Activated CD4-positive, alpha-beta T cell treated with anti-CD3 and anti-CD28 coated beads for 36 hours (primary cell): ENCODE measurements around the gene CYTIP. TPM values are rescaled to one million over a fixed set of nuclear protein-coding genes. Genes with fewer than 3 reads are reported as not detected.
A peak's percentile ranks its signal among the peaks of the same experiment; 100 is the strongest.

Source experiments
- ATAC-seq: fragments of 200-7000 bp; cut with Tn5 transposase; one replicate; pipeline ENCODE4 v1.10.0; 2021; ENCODE audit warnings: mild to moderate bottlenecking, moderate library complexity
- CTCF ChIA-PET: fragments of 350-600 bp; sonication (Branson Sonifier 250); formaldehyde crosslinking; loops from one replicate; lab custom pipeline; 2021; ENCODE audit warnings: antibody characterized with exemption; lab: Charles Lee
- POLR2A ChIA-PET: fragments of 350-600 bp; sonication (Branson Sonifier 250); formaldehyde crosslinking; loops from one replicate; lab custom pipeline; 2021; ENCODE audit warnings: antibody characterized with exemption, inconsistent platforms; lab: Charles Lee
- DNase-seq: peaks from one replicate; pipeline ENCODE4 v3.0.0-alpha.2; 2020
- H3K27ac Mint-ChIP-seq: one replicate; pipeline ENCODE4 v1.8.0; 2021; ENCODE audit warnings: mixed read lengths
- H3K27me3 Mint-ChIP-seq: one replicate; pipeline ENCODE4 v1.8.0; 2021; ENCODE audit warnings: mixed read lengths
- H3K36me3 Mint-ChIP-seq: one replicate; pipeline ENCODE4 v1.8.0; 2021; ENCODE audit warnings: low read depth, mixed read lengths
- H3K4me1 Mint-ChIP-seq: one replicate; pipeline ENCODE4 v1.8.0; 2021; ENCODE audit warnings: mixed read lengths
- H3K4me3 Mint-ChIP-seq: one replicate; pipeline ENCODE4 v1.8.0; 2021; ENCODE audit warnings: mild to moderate bottlenecking, moderate library complexity, mixed read lengths
- H3K9me3 Mint-ChIP-seq: one replicate; pipeline ENCODE4 v1.8.0; 2021; ENCODE audit warnings: low read depth, mixed read lengths
- intact Hi-C, 2 experiments: fragments of 100-400 bp; cut with DNase I in 1 of 2; cut with micrococcal nuclease in 1 of 2; formaldehyde crosslinking; loops; one replicate each; pipeline versions ENCODE4 v1.14.2 to v1.15.1; 2022 to 2024; cut with DNase I, micrococcal nuclease
- total RNA-seq, 2 experiments: library from RNA; stranded (reverse); gene quantifications; one replicate each; pipeline ENCODE4 v1.2.3, GENCODE V29; 2021

The CYTIP gene
- total RNA-seq, 2 experiments from 2014 or later = 470 to 536 TPM

DNA sequence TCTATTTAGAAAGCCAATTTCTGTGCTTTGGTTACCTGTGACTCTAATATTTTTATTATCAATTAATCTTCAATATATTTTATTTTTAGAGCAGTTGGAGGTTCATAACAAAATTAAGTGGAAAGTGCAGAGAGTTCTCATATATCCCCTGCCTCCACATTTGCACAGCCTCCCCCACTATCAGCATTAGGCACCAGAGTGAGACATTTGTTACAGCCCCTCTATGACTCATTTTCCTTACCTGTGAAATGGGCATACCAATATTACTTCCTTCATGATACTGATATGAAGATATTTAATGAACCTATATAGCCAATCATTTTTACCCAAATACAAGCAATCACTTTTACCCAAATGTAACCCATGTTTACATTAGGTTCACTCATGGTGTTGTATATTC lies 34.0 kb upstream of the CYTIP start:
- Mint-ChIP-seq H3K4me1 (peaks cover 95% of the 10 kb centered on the region), H3K9me3 (peaks cover 3% of the 10 kb centered on the region), H3K4me3 (no peak overlapping the region), H3K27me3 (no peaks in the 10 kb centered on the region), H3K27ac (peak overlapping the region; percentile 95), H3K36me3 (peaks cover 37% of the 10 kb centered on the region)
- ChIA-PET CTCF (interaction anchor here (0.8 to 2.3 kb wide), 17 partner anchors 9 to 1144 kb away, joined by 3 to 10 read pairs (median 6); no protein-coding TSS in a partner anchor), POLR2A (interaction anchor here (0.5 to 1.6 kb wide), 14 partner anchors 10 to 421 kb away, joined by 3 to 44 read pairs (median 8); partner anchors contain the start of genes ACVR1C and CYTIP)
- no peak for DNase-seq
- intact Hi-C loops = loop anchor here (1.0 to 10.0 kb wide), 12 partner anchors 9 to 1143 kb away; partner anchors contain the start of genes CYTIP (in 2 of the 2) and NR4A2 (in 1 of the 2)
- no peak for ATAC-seq

DNA sequence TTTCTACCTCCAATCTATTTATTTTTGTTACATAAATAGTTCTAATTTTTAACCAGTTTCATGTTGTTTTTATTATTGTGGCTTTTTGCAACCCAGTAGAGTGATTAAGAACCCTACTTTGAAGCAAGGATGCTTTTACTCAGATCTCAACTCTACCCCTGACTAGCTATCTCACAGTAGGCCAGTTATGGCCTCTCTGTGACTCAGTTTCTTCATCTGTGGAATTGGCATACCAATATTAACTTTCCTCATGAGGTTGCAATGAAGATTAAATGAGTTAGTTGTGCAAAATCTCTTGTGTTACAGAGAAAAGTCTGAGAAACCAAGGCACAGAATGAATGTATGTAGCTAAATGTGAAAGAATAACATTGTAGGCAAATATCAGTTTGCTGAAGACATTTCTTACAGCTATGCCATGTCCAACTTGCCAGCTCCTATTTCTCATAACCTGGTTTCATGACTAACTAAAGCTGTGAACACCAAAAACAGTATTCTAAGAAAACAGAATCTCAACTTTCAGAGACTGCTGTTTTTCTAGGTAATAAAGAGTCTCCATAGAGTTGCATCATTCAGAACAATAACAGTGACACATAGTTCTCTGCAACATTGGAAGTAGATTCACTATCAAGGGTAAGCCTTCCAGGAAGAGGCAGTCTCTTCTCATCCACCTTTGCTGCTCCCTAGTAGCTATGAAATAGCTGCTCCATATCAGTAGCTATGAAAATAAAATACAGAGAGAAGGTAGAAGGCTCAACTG lies 33.2 kb upstream of the CYTIP start:
- Mint-ChIP-seq H3K36me3 (peaks cover 36% of the 10 kb centered on the region), H3K27ac (peak overlapping the region; percentile 95), H3K4me3 (peak overlapping the region; percentile 46), H3K4me1 (peaks cover 95% of the 10 kb centered on the region), H3K9me3 (peaks cover 3% of the 10 kb centered on the region), H3K27me3 (no peaks in the 10 kb centered on the region)
- ATAC-seq (peak; percentile 64), DNase-seq (peak; percentile 49)
- intact Hi-C loops = loop anchor here (1.0 to 10.0 kb wide), 12 partner anchors 8 to 1142 kb away; partner anchors contain the start of genes CYTIP (in 2 of the 2) and NR4A2 (in 1 of the 2)
- CTCF ChIA-PET = interaction anchor here (0.6 to 2.3 kb wide), 23 partner anchors 8 to 1143 kb away, joined by 3 to 10 read pairs (median 6); partner anchors contain the start of genes ACVR1C and CYTIP
- POLR2A ChIA-PET = interaction anchor here (0.5 to 1.6 kb wide), 21 partner anchors 9 to 915 kb away, joined by 3 to 44 read pairs (median 5); partner anchors contain the start of genes ACVR1C and CYTIP

DNA sequence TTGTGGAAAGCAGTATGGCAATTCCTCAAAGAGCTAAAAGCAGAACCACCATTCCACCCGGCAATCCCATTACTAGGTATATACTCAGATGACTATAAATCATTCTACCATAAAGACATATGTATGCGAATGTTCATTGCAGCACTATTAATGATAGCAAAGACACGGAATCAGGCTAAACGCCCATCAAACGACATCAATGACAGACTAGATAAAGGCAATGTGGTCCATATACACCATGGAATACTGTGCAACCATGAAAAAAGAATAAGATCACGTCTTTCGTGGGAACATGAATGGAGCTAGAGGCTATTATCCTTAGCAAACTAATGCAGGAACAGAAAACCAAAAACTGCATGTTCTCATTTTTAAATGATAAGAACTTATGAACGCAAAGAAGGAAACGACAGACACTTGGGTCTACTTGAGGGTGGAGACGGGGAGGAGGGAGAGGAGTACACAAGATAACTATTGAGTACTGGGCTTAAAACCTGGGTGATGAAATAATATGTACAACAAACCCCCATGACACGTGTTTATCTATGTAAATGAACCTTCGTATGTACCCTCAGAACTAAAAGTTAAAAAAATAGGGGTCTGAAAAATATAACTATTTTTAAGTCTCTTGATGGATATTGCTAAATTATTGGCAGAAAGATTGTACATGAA lies 32.0 kb upstream of the CYTIP start:
- H3K9me3 Mint-ChIP-seq = peaks cover 3% of the 10 kb centered on the region
- H3K4me3 Mint-ChIP-seq = no peak overlapping the region
- peaks cover 92% of the 10 kb centered on the region for H3K4me1 Mint-ChIP-seq
- ATAC-seq (no peak), DNase-seq (no peak)
- ChIA-PET POLR2A (no interaction called here), CTCF (interaction anchor here (1.2 to 2.0 kb wide), 3 partner anchors 17 to 148 kb away, joined by 3 to 9 read pairs (median 6); no protein-coding TSS in a partner anchor)
- peaks cover 28% of the 10 kb centered on the region for H3K36me3 Mint-ChIP-seq
- H3K27me3 Mint-ChIP-seq = no peaks in the 10 kb centered on the region
- intact Hi-C loops = loop anchor here (2.0 to 10.0 kb wide), 4 partner anchors 143 to 1141 kb away; partner anchors contain the start of gene NR4A2 (in 1 of the 2)
- H3K27ac Mint-ChIP-seq = peak overlapping the region; percentile 95

DNA sequence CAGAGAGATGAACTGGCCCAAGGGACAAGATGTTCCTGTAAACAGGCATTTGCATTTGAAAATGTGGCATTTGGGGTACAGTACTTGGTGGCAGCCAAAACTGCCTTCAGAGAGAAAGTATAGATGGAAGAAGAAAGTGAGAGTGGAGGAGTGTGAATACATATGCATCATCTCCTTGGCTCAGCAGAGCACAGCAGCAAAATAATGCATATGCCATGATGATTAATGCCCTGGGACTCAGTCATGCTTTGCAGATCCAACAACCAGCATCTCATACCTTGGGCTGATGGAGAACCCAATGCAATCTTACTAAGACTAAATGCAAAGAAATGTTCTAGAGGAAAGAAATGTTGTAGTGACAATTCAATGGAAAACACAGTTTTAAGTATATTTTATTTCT lies 29.7 kb upstream of the CYTIP start:
- POLR2A ChIA-PET = interaction anchor here (1.0 to 1.2 kb wide), 2 partner anchors 33 to 60 kb away, joined by 3 to 6 read pairs; no protein-coding TSS in a partner anchor
- CTCF ChIA-PET = interaction anchor here (0.7 to 1.6 kb wide), 5 partner anchors 10 to 144 kb away, joined by 3 to 6 read pairs (median 3); no protein-coding TSS in a partner anchor

DNA sequence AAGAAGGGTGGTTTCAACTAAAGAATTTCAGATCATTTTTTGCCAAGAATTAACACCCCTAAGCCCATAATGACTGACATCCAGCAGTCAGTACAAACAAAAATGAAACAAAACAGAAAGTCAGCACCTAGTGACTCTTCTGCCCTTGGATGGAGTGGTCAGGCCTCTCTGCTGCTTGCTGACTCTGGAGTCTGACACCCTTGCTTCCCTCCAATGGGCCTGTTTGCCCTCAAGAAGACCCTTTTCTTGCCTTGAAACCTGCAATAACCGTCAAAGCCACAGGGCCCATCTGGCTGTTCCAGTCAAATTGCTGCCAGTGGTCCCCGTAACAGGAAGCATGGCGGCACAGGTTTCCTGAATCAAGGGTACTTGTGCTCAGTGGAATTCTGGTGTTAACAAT lies 27.2 kb upstream of the CYTIP start:
- DNase-seq = no peak
- Mint-ChIP-seq H3K27ac (peak overlapping the region; percentile 94), H3K4me1 (peaks cover 94% of the 10 kb centered on the region), H3K36me3 (peaks cover 29% of the 10 kb centered on the region), H3K27me3 (no peaks in the 10 kb centered on the region), H3K9me3 (no peaks in the 10 kb centered on the region), H3K4me3 (no peak overlapping the region)
- ATAC-seq = no peak
- ChIA-PET CTCF (interaction anchor here (0.7 to 1.7 kb wide), 3 partner anchors 19 to 40 kb away, joined by 3 to 9 read pairs (median 5); no protein-coding TSS in a partner anchor), POLR2A (interaction anchor here (0.7 kb wide), 1 partner anchor 143 kb away, joined by 3 read pairs; no protein-coding TSS in a partner anchor)
- intact Hi-C loops = loop anchor here in 1 of 2 experiments (10.0 kb wide), 1 partner anchor 1136 kb away; the partner anchor contains the start of gene NR4A2

More for the DNA sequence above, 29.7 kb upstream of the CYTIP start:
- DNase-seq = peak; percentile 58
- peak overlapping the region; percentile 87 for H3K27ac Mint-ChIP-seq
- peak; percentile 47 for ATAC-seq
- H3K9me3 Mint-ChIP-seq = no peaks in the 10 kb centered on the region
- peak overlapping the region; percentile 3 for H3K4me3 Mint-ChIP-seq
- H3K4me1 Mint-ChIP-seq = peaks cover 92% of the 10 kb centered on the region
- intact Hi-C loops = loop anchor here in 1 of 2 experiments (10.0 kb wide), 1 partner anchor 1139 kb away; the partner anchor contains the start of gene NR4A2
- H3K36me3 Mint-ChIP-seq = peaks cover 15% of the 10 kb centered on the region
- no peaks in the 10 kb centered on the region for H3K27me3 Mint-ChIP-seq

DNA sequence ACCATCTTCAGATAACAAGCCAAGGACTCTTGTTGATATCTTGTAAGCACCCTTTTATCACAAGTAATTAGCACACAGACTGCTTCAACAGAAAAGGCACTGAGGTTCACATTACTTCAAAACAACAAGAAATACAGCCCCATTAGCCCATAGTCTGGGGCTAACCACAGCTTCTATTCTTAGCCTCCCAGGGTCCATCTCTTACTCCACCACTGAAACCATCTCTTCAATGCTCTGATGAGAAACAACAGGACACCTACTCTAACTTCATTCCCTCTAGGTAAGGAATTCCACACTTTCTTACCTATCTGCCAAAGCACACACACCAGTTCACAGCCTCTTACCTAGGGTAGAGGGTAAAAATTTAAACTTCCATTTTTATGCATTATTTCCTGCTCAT lies 26.4 kb upstream of the CYTIP start:
- Mint-ChIP-seq H3K4me1 (peaks cover 94% of the 10 kb centered on the region), H3K9me3 (peaks cover 4% of the 10 kb centered on the region), H3K36me3 (peaks cover 37% of the 10 kb centered on the region), H3K27ac (peak overlapping the region; percentile 94), H3K4me3 (peak overlapping the region; percentile 68), H3K27me3 (no peaks in the 10 kb centered on the region)
- ATAC-seq (no peak), DNase-seq (no peak)
- ChIA-PET CTCF (interaction anchor here (0.6 to 2.7 kb wide), 7 partner anchors 20 to 143 kb away, joined by 3 to 9 read pairs (median 3); no protein-coding TSS in a partner anchor), POLR2A (interaction anchor here (0.7 to 2.0 kb wide), 4 partner anchors 26 to 142 kb away, joined by 3 to 9 read pairs (median 7); partner anchors contain the start of gene CYTIP)
- intact Hi-C loops = loop anchor here in 1 of 2 experiments (10.0 kb wide), 1 partner anchor 1136 kb away; the partner anchor contains the start of gene NR4A2

DNA sequence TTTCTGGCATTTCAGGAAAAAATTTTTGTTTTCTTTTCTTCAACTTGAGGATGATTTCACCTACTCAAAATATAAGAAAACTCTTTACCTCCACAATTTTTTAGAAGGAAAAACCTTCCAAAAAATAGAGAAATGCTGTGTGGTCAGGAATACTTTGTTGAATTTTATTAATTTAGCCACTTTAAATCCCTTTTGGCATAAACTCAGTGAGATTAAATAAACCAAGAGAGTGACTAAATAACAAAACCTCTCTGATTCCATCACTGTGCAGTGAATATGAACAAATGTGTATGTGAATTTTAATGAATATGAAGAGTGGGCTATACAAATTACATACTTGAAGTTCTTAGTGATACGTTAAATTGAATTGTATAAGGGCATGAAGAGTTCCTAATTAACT lies 25.8 kb upstream of the CYTIP start:
- intact Hi-C loops = loop anchor here (1.0 to 10.0 kb wide), 9 partner anchors 8 to 1135 kb away; partner anchors contain the start of genes CYTIP (in 2 of the 2) and NR4A2 (in 1 of the 2)
- CTCF ChIA-PET = interaction anchor here (0.6 to 2.7 kb wide), 9 partner anchors 8 to 142 kb away, joined by 3 to 9 read pairs (median 4); partner anchors contain the start of gene CYTIP
- peak; percentile 7 for ATAC-seq
- Mint-ChIP-seq H3K4me3 (peak overlapping the region; percentile 68), H3K4me1 (peaks cover 95% of the 10 kb centered on the region), H3K27me3 (no peaks in the 10 kb centered on the region), H3K36me3 (peaks cover 38% of the 10 kb centered on the region), H3K9me3 (peaks cover 4% of the 10 kb centered on the region), H3K27ac (peak overlapping the region; percentile 94)
- DNase-seq = no peak
- POLR2A ChIA-PET = interaction anchor here (0.7 to 4.2 kb wide), 6 partner anchors 8 to 136 kb away, joined by 5 to 20 read pairs (median 8); partner anchors contain the start of gene CYTIP

DNA sequence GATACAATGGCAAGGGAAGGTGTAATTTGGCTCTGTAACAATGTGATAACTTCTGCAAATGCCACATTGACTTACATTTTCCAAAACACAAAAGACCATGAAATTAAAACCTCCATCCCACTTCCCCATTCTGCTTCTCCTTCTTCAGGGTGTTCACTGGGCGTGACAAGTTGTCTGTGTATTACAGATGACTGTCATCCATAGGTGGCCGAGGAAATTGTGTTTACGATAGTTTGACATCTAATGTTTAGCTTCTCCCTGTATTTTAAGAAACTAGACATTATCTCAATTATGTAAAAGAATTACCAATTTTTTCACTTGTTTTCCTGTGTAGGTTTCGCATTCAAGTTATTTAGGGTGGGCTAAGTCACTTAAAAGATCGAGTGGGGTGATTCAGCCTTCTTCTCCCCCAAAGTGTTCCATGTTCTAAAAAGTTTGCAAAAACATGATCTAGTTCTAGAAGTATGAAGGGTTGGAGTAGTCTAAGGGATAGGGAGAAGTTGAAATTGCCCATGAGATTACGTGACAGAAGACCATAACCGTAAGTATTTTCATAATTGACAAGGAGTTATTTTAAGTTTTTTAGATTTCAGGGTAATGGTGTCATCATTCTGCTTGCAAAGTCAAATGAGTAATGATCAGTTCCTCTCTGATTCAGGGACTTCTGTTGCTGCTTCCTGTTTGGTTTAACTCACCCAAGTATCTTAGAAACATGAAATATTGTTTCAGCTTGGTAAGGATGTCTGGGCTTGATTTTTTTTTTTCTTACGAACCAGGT lies 25.2 kb upstream of the CYTIP start:
- ChIA-PET CTCF (interaction anchor here (0.8 to 4.0 kb wide), 9 partner anchors 9 to 167 kb away, joined by 3 to 19 read pairs (median 4); partner anchors contain the start of gene CYTIP), POLR2A (interaction anchor here (0.7 to 4.2 kb wide), 8 partner anchors 8 to 136 kb away, joined by 3 to 20 read pairs (median 7); partner anchors contain the start of gene CYTIP)
- Mint-ChIP-seq H3K36me3 (peaks cover 42% of the 10 kb centered on the region), H3K4me1 (peaks cover 95% of the 10 kb centered on the region), H3K4me3 (peak overlapping the region; percentile 68), H3K27ac (peak overlapping the region; percentile 94), H3K9me3 (peaks cover 4% of the 10 kb centered on the region), H3K27me3 (no peaks in the 10 kb centered on the region)
- DNase-seq = no peak
- intact Hi-C loops = loop anchor here (1.0 to 5.0 kb wide), 8 partner anchors 8 to 430 kb away; partner anchors contain the start of gene CYTIP (in 2 of the 2)
- ATAC-seq = peak; percentile 67

DNA sequence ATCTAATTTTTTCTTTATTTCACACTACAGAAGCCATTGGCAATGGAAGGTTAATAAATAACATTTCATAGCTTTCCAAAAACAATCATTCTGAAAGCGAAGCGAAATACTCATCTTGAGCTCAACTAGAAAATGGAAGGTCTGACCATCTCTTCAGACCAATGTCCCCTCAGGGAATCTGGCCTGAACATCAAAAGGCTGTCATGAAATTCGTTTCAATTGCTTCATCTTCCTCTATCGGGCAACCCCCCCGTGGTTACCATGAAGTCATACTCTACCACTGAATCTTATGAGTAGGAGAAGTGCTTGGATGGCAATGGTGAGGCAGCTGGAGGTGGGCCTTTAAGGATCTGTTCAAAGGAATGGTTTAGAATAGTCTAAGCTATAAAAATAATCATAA lies 22.9 kb upstream of the CYTIP start:
- peak overlapping the region; percentile 94 for H3K27ac Mint-ChIP-seq
- peaks cover 96% of the 10 kb centered on the region for H3K4me1 Mint-ChIP-seq
- intact Hi-C loops = loop anchor here in 1 of 2 experiments (5.0 kb wide), 2 partner anchors 34 to 431 kb away; no protein-coding TSS in a partner anchor
- H3K9me3 Mint-ChIP-seq = peaks cover 4% of the 10 kb centered on the region
- CTCF ChIA-PET = interaction anchor here (0.7 to 4.0 kb wide), 16 partner anchors 10 to 432 kb away, joined by 3 to 20 read pairs (median 4); no protein-coding TSS in a partner anchor
- ATAC-seq (peak; percentile 13), DNase-seq (peak; percentile 74)
- H3K27me3 Mint-ChIP-seq = no peaks in the 10 kb centered on the region
- H3K4me3 Mint-ChIP-seq = peak overlapping the region; percentile 1
- H3K36me3 Mint-ChIP-seq = peaks cover 45% of the 10 kb centered on the region
- POLR2A ChIA-PET = interaction anchor here (1.0 to 4.2 kb wide), 6 partner anchors 11 to 62 kb away, joined by 4 to 20 read pairs (median 4); partner anchors contain the start of gene CYTIP
